ENCODE measurements around the gene POLA1.

Gene POLA1

DNA sequence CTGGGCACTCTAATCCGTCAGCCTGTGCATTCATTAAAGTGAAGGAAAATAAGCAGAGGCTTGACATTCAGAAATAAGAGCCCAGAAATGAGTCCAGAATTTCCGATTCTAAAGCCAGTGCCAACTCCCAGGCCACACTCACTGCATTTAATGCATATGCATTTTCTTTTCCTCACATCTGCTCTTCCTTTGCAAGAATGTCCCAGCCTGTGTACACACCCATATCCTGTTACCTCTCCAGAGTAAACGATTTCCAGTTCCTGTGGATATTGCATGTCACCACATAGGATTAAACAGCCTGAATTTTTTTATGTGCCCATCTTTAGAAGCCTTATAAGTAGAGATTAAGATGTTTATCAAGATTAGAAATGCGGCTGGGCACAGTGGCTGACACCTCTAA, 294.6 kb downstream of the POLA1 start:
- DNase-seq, result peak; percentile 42

DNA sequence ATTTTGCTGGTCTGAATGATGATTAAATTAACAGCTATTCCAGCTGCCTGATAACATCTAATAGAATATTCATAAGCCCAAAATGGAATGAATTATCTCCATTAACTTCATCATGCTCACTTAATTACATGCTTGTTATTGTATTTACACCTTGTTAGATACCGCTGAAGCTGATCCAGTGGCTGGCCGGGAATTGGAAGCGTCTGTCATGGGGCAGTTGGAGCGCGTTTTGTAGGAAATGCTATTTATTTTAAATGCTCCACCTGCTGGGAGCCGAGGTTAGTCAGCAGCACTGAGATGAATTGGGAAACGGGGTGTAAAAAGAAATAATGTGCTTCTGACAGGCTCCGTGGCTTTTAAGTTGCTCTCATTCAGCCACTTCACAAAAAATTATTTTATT, 296.8 kb downstream of the POLA1 start:
- DNase-seq, result no peak

DNA sequence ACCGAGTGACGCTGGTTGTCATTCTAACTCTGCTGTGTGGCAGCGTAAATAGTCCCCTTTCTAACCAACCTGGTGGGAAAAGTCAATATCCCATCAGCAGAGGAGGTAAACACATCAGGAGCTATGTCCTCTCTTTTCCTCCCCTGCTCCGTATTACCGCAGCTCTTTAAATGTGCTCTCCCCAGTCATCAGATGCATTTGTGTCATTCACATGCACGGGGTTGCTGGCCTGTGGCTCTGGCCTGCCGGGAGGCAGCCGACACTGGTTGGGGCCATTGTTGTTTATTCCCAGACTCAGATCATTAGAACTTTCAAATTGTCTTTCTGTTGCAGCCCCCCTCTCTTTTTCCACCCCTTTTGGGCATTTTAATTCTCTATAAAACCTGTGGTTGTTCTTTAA, 300.2 kb downstream of the POLA1 start:
- DNase-seq, result no peak

DNA sequence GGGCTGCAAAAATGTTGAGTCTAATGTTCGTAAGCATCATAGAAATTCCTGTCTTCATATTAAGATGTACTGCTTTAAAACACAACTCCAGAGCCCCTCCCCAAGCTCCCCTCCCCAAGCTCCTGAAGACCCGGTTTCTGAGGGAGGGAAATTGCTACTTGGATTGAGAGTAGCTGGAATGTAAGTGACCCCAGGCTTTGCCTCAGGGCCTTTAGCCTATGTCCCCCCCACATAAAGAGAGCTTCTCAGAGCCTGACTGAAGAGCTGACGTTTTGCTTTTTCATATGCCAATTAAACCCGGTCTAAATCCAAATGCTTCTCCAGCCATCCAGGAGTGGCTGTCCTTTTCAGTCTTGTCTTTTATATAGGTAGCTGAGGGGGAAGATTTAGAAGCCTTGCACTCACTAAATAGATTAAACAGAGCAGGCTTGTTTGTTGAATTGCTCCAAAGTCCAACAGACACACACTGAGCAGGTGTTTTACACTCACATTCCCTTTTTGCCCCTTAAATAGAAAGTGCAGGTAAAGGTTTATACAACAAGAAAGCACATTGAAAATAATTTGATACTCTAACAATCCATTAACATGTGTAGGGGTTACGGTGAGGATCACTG, 302.5 kb downstream of the POLA1 start:
- no peak for DNase-seq

DNA sequence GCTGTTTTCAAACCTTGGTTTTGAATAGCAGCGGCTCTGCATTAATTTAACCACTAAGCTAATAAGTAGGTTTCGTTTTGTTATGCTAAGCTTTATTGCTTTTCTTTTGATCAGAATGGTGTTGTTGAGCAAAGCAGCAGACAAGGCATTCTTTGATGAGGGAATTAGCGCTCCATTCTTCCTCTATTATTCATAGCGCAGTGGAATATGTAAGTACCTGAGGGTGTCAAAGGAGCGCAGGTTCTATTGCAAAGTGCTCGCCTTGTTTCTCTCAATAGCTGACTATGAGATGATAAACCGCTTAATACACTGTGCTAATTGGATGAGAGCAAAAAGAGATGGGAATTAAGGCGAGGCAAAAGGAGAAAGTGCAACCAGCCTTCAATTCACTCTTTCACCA, 305.8 kb downstream of the POLA1 start:
- DNase-seq, result peak; percentile 88

DNA sequence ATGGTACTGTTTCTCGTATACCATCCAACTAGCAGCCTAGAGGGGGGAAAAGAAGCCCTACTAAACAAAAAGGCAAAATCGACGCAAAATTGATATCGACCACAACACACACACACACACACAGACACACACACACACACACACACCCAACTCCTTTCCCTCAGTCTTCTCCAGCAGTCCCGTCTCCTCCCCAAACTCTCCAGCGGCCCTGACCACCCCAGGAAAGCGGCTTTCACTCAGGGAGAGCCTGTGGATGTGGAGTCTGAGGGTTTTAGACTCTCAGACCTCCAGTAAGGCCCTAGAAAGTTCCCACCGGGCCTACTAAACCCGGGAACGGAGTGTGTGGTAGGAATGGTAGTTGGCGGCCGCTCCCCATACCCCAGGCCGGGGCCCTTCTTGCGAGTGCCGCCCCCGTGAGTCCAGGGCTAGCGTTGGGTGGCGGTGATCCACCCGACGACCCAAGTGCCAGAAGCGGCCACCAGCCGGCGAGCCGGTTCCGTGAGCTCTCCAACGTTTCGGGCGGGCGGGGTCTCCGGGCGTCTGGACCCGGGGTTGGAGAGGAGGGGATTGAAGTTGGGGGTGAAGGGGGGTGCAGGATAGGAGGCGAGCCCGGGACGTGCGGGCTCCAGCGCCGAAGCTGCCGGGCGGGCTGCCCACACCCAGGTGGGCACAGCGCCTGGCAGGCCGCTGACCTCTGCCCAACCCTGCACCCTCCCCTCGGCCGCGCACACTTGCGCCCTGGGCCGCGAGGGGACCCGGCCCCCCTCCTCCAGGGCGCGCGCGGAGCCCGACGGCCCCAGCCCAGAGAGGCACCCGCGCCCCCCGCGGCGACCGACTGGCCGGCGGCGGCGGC, 308.3 kb downstream of the POLA1 start:
- no peak for DNase-seq

DNA sequence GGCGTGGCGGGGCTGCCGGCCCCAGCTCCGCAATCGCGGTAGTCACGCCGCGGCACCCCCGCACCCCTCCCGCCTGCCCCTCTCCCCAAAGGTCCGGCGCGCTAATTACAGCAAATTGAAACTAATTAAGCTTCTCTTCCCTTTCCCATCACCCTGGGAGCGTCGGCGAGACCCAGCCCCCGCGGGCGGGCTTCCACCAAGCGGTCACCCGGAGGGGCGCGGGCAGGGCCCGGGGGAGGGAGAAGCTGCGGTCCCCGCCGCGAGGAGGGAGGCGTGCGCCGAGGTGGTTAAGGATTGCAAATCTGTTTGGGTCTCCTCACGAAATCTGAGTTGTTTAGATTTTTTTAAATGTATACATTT, 308.9 kb downstream of the POLA1 start:
- DNase-seq, result no peak

DNA sequence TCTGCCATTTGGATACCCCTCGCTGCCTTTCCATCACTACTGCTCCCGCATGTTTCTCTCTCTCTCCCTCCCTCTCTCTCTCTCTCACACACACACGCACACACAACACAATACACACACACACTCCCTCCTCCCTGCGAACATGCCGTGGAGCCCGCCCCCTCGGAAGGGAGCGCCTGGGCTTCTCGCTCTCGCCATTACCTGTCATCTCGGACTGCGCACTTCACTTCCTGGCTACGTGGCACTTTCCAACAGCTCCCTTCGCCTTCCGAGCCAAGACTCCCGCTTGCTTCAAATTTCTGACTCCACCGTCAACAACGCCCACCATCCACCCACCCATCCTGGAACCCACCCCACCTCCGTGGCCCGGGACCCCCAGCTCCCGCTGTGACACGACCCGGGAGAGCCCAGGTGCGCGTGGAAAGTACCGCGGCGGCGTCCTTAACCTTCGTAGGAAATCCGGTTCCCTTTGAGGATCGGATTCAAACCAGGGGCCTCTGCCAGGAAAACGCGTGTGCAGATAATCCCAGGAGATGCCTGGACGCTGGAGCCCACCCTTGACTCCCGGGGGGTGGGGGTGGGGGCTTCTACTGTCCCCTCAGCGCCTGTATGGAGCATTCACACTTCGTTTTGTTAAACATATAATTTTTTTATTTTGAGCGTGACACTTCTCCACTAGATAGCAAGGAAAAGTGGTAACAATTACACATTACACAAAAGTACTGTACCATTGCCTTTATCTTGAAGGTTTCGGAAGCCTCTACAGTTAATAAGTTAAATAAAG, 309.5 kb downstream of the POLA1 start:
- no peak for DNase-seq

DNA sequence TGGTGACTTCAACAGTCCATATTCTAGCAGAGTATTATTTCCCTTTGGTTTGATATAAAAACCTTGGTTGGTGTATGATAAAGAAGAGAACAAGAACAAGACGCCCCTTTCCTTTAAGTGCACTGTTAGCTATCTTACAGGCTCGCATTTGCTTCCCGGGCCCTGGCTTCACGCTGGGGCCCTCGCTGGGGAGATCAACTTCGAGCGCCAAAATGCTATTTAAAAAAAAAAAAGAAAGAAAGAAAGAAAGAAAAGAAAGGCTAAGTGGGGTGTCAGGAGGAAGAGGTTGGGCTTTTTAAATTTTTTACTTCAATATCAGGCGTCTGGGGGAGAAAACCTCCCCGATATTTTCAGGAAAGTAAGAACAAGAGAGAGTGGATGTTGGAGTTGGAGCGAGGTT, 310.3 kb downstream of the POLA1 start:
- DNase-seq, result no peak

DNA sequence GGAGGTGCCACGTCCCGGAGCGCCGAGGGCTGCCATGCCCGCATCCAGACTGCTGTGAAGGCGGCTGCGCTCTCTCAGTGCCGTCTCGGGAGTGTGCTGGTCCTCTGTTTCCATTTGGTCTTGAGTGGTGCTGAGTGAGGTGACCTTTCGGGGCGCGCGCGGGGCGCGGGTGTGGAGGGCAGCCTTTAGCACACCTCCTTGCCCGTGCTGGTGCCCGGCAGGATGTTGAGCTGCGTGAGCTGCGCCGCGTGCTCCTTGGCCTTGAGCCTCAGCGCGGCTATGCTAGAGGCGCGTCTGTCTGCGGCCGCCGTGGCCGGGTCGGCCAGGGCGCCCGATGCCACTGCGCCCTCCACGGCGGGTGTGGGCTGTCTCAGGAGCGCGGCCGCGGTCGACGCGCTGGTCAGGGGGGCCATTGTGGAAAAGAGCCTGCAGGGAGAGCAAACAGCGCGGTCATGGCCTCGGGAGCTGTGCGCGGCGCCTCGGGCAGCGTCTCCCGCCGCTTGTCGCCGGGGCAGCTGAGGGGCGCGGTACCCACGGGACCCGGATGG, 310.8 kb downstream of the POLA1 start:
- DNase-seq, result no peak

DNA sequence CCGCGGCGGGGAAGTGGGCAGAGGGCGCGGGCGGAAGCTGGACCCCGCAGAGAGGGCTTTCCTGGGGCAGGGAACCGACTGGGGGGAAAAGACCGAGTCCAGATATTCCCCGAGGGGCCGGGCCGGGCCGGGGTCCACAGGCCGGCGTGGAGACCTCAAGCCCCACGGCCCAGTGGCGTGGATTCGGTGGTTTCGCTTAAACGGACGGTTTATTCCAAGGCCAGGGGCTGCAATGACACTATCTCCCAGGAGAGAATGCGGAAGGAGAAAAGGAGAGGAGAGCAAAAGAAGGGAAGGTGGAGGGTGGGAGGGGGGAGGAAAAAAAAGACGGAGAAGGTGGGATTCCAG, 311.3 kb downstream of the POLA1 start:
- no peak for DNase-seq

DNA sequence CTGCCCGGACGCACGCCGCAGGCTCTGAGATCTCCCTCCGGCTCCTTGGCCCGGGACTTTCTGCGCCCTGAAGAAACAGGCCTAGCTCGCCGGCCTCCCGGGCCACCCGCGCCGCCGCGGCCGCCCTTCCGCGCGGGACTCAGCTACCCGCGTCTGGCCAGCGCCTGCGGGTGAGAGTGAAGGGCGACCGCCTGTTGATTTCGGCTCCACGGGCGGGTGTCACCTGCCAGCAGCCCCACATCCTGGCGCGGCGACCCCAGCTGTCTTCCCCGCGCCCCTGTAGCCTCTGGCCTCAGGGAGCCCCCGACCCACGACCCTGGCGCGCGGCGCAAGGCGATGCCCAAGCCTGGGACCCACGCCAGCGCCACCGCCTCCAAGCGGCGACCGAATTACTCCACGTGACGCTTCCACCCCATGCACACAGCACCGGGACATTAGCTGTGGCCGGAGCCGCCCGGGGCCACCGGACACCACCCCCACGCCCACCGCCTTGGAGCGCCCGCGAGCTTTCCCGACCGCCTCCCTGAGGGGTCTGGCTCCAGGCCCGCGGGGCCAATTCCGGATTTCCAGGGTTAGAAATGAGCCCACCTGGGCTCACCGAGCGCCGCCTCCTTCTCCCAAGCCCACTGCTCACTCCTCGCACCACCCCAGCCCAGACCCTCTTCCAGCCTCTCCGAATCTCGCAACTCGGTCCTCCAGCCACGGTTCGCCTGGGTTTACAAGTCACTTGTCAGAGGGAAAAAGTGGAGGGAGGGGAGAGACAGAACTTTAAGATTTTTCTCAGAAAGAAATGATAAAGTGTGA, 311.9 kb downstream of the POLA1 start:
- DNase-seq, result no peak

DNA sequence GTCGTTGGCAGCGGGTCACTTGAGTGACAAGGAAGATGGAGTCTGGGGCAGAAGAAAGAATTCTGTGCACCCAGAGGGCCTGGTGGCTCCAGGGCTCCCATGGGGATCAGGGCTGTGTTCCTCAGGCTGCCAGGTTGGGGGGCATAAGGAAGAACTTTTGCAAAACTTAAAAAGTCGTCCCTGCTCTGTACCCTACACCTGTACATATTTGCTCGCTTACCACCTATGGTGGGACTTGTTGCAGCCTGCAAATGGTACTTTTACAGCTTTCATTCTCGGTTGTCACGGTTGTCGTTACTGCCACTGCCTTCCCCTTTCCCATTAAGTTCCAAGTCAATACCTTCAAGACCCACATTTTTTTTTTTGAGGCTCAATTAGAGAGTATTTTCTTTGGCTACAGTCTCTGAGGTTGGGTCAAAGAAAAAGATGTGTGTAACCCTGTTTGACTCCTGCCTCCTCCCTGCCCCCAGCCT, 312.9 kb downstream of the POLA1 start:
- no peak for DNase-seq

DNA sequence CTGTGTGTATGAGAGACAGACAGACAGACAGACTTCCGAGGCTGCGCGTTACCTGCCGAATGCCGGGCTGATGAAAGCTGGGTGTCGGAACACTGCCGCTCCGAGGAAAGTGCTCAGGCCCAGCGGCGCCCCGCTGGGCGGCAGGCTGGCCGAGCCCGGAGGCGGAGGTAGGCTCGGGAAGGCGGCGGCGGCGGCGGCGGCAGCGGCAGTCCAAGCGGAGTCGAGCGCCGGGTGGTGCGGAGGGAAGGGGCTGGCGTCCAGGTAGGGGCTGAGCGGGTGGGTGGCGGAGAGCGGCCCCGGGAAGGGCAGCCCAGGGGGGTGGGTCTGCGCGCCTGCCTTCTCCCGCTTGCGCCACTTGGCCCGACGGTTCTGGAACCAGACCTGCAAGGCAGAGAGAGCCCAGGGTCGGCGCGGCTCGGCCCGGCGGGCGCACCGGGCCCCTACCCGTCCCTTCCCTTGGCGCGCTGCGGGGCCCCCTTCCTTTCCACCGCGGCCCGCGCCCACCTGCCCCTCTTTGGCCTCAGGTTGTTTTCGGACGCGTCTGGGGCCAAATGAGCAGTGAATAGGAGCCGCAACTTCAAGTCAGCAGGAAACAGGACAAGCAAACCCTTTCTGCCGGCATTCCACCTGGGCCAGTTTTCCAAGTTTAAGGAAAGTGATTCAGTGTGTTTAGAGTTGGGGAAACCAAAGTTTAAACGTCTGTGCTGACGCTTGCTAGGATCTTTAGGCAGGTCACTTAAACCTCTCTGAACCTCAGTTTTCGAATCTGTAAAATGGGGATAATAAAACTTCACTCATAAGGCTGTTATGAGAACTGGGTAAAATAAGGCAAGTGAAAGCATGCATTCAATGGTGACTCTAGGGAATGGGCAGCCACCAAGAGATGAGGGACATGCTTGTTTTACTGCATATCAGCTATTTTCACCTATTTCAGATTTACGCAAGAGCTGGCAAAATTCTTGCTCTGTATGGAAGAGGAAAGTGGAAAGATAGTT, 313.6 kb downstream of the POLA1 start:
- no peak for DNase-seq

DNA sequence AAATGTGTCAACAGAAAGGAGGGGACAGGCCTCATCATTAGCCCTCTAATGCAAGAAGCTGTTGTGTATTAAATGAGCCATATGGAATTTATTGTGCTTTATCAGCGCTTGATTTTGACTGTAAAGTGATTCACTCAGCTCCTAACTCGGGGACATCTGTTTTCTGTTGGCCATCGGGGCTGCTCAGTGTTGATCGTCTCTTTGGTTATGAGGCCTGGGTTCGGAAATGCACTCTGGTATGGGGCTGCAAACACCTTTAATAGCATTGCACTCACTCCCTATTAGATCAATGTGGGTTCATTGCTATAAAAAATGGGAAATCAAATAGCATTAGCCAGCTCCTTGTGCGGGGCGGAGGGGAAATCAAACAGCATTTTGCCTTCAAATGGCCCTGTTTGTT, 315.7 kb downstream of the POLA1 start:
- peak; percentile 34 for DNase-seq

DNA sequence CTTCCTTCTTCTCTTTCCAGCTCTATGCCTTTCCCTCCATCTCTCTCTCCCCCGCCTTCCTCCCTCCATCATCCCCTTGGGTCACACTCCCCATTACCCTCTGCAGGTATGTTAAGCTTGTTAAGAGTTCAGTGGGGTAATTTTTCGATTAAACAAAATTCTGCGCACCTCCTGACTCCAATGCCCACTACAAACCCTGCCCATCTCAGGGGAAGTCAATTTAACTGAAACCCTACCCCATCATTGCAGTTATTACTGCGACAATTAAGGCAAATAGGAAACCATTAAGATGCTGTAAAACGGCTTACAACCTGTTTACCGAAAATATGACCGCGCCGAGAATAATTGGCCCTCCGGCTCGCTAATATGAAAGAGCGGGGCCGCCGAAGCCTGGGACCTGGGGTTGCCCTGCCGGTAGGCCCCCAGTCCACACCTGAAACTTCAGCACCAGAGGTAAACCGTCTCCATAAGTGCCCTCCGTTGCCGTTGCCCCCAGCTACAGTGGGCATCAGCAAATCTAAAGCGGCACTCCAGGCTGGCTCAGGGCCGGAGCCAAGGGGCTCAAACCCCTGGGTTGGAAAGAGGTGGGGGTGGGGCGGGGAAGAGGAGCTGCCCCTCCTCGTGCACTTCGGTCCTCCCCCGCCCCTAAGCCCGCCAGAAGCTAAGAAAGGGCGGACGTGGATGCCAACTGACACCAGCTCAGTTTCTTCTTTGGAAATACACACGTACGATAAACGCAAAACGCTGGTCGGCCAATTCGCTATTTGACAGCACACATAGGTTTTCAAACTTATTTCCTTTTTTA, 317.3 kb downstream of the POLA1 start:
- no peak for DNase-seq

DNA sequence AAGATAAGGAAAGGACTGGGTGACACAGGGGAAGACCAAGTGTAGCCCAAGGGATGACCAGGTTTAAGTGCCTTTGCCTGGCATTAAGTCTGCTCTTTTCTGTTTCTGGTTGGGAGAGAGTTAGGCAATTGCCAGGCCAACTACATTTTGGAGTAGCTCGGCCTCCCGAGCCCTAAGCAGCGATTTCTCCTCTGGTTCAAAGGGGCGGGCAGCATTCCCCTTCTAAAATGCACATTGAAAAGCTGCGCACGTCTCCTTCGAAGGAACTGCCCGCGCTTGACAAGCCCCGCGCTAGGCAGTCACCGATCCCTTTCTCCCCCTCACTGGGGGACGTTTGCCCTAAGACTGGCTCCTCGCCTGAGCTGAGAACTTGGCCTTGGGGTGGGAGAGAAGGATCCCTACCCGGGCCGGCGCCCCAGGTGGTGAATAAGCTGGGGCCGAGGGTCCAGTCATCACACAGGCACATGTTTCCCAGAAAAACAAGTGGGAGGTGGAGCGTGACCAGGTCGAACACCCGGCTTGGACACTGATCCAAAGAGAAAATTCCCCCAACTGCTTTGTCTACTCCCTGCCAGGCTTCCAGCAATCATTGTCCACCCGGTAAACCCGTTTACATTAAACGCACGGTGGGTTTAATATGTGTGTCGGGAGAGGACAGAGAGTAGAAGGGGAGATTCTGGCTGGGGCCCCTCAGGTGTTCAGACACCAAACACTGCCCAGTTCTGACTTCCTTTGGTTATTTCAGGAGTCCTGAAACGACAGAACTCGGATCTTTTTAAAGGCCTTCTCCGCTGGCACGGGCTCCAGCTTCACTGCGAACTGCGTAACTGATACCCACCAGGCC, 318.1 kb downstream of the POLA1 start:
- DNase-seq, result peak; percentile 12

DNA sequence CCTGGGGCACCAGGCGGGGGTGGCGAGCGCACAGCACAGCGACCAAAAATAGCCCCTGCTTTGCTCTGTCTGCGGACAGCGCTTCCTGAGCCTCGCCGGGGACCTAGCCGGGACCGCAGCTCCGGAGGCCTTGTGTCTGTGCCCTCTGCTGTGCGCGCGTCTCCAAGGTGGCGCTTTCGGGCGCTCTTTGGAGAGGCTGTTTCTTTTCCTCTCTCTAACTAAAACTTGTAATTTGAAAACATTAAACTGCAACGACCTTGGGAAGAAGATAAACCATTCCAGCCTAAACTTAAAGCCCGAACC, 318.7 kb downstream of the POLA1 start:
- peak; percentile 17 for DNase-seq

DNA sequence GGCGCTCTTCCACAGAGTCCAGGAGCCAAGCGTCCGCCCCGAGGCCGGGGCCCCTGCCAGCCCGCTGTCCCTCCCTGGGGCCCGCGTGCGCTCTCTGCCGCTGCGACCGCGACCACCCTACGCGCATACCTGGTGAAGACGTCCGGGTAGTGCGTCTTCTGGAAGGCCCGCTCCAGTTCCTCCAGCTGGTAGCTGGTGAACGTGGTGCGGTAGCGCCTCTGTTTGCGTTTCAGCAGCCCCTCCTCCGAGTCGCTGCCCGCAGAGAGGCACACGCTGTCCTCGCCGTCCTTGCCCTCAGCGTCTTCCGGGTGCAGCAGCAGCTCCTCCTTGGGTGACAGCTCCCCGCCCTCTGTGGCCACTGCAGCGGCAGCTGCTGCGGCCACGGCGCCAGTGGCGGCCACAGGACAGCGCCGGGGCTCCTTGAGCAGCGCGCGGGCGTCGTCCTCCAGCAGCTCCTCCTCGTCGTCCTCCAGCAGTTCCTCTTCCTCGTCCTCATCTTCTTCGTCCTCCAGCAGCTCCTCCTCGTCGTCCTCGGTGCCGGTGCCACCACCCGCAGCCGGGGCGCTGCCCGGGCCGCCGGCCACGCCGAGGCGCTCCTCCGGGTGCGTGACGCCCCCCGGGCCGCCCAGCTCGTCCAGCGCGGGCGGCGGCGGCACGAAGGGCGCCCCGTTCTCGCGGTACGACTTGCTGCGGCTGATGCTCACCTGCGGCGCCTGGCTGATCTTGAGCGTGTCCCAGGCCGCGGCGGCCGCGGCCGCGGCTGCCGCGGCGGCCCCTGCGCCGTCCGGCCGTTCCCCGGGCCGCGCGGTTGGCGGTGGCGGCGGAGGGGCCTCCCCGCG, 319.3 kb downstream of the POLA1 start:
- DNase-seq, result peak; percentile 32
